KMS-11 (cell line): ENCODE measurements around the gene ACKR3.

Experiments used
- H2AFZ ChIP-seq: fragments of 200-600 bp; sonication (generic); 2 replicates; pipeline ENCODE4 v1.6.1; 2016; ENCODE audit warnings: antibody characterized with exemption, mixed run types, low read depth
- H3K27ac ChIP-seq: fragments of 200-600 bp; sonication (generic); 2 replicates; pipeline ENCODE4 v1.6.1; 2016; ENCODE audit warnings: mild to moderate bottlenecking, mixed run types
- H3K27me3 ChIP-seq: fragments of 200-600 bp; sonication (generic); 2 replicates; pipeline ENCODE4 v1.6.1; 2017; ENCODE audit warnings: mild to moderate bottlenecking, low read depth, mixed run types, moderate library complexity; ENCODE audit not compliant: insufficient read depth
- H3K36me3 ChIP-seq: fragments of 200-600 bp; sonication (generic); 2 replicates; pipeline ENCODE4 v1.6.1; 2017; ENCODE audit warnings: mild to moderate bottlenecking, mixed run types; ENCODE audit not compliant: insufficient read depth
- H3K4me1 ChIP-seq: fragments of 200-600 bp; sonication (generic); 2 replicates; pipeline ENCODE4 v1.6.1; 2016; ENCODE audit warnings: mild to moderate bottlenecking, low read depth, mixed run types; ENCODE audit not compliant: poor library complexity, severe bottlenecking
- H3K4me2 ChIP-seq: fragments of 200-600 bp; sonication (generic); 2 replicates; pipeline ENCODE4 v1.7.0; 2016; ENCODE audit warnings: mild to moderate bottlenecking, mixed run types
- H3K4me3 ChIP-seq: fragments of 200-600 bp; sonication (generic); IDR thresholded peaks from 2 replicates; pipeline ENCODE4 v1.6.1; 2017; ENCODE audit warnings: low read depth, low read length, mixed read lengths; ENCODE audit not compliant: insufficient read depth
- H3K79me2 ChIP-seq: fragments of 200-600 bp; sonication (generic); 2 replicates; pipeline ENCODE4 v1.6.1; 2016; ENCODE audit warnings: low read depth, mixed run types; ENCODE audit not compliant: insufficient read depth
- H3K9ac ChIP-seq: fragments of 200-600 bp; sonication (generic); 2 replicates; pipeline ENCODE4 v1.6.1; 2016; ENCODE audit warnings: mild to moderate bottlenecking, mixed run types
- H4K20me1 ChIP-seq: fragments of 200-600 bp; sonication (generic); 2 replicates; pipeline ENCODE4 v1.6.1; 2016; ENCODE audit warnings: mild to moderate bottlenecking, mixed run types; ENCODE audit not compliant: insufficient read depth
- CTCF ChIP-seq: fragments of 200-600 bp; sonication (generic); conservative IDR thresholded peaks from 2 replicates; pipeline ENCODE4 v1.6.1; 2017; ENCODE audit warnings: low read depth, mild to moderate bottlenecking, antibody characterized with exemption, low read length, moderate library complexity, mixed read lengths

Gene ACKR3

GRCh38 chr2:236631856-236632291 lies 62.2 kb downstream of the ACKR3 start:
- H3K9ac ChIP-seq, result no peak overlapping the region
- no peak for TF ChIP-seq CTCF

More at GRCh38 chr2:236631856-236632291, 62.2 kb downstream of the ACKR3 start:
- no peaks in the 10 kb centered on the region for H3K36me3 ChIP-seq
- H3K4me3 ChIP-seq, result no peak overlapping the region
- H3K79me2 ChIP-seq, result no peaks in the 10 kb centered on the region
- no peaks in the 10 kb centered on the region for H3K27me3 ChIP-seq
- no peak overlapping the region for H3K4me2 ChIP-seq
- H2AFZ ChIP-seq, result no peak overlapping the region
- no peaks in the 10 kb centered on the region for H3K4me1 ChIP-seq
- no peak overlapping the region for H3K27ac ChIP-seq
- no peaks in the 10 kb centered on the region for H4K20me1 ChIP-seq
